WTC11 (cell line): ENCODE results near the gene FTL. TPM values are rescaled to one million over a fixed set of nuclear protein-coding genes. Genes with fewer than 3 reads are reported as not detected.

ENCODE experiments used
- ATAC-seq: fragments of 200-7000 bp; cut with Tn5 transposase; 2 replicates; pipeline ENCODE4 v1.10.0; 2021; ENCODE audit warnings: mild to moderate bottlenecking, moderate library complexity
- CTCF ChIA-PET: fragments of 300-600 bp; sonication (Branson Sonifier 250); formaldehyde crosslinking; loops from one replicate; lab custom pipeline; 2021; ENCODE audit warnings: antibody characterized with exemption; lab: Charles Lee
- POLR2A ChIA-PET: fragments of 350-600 bp; sonication (Branson Sonifier 250); formaldehyde crosslinking; loops from one replicate; lab custom pipeline; 2021; ENCODE audit warnings: antibody characterized with exemption; lab: Charles Lee
- DNase-seq: peaks from one replicate; pipeline ENCODE4 v3.0.0; 2021; ENCODE audit warnings: low spot score
- H3K27ac Mint-ChIP-seq: 2 replicates; pipeline ENCODE4 v1.8.0; 2021; ENCODE audit warnings: mixed read lengths
- H3K27me3 Mint-ChIP-seq: 2 replicates; pipeline ENCODE4 v1.8.0; 2021; ENCODE audit warnings: low read depth, mild to moderate bottlenecking, moderate library complexity, mixed read lengths
- H3K36me3 Mint-ChIP-seq: 2 replicates; pipeline ENCODE4 v1.8.0; 2021; ENCODE audit warnings: mixed read lengths
- H3K4me1 Mint-ChIP-seq: 2 replicates; pipeline ENCODE4 v1.8.0; 2022; ENCODE audit warnings: mixed read lengths
- H3K4me3 Mint-ChIP-seq: 2 replicates; pipeline ENCODE4 v1.8.0; 2021; ENCODE audit warnings: mild to moderate bottlenecking, moderate library complexity, mixed read lengths
- H3K9me3 Mint-ChIP-seq: 2 replicates; pipeline ENCODE4 v1.8.0; 2021; ENCODE audit warnings: mixed read lengths
- CBFB ChIP-seq: sonication (generic); formaldehyde crosslinking; IDR thresholded peaks from 2 replicates; pipeline ENCODE4 v1.8.1; 2022; ENCODE audit warnings: mild to moderate bottlenecking, low read depth, missing genetic modification reagents
- ESRRA ChIP-seq: sonication (generic); formaldehyde crosslinking; IDR thresholded peaks from 2 replicates; pipeline ENCODE4 v1.8.1; 2022; ENCODE audit warnings: mild to moderate bottlenecking, missing genetic modification reagents, borderline replicate concordance
- FOXK1 ChIP-seq: sonication (generic); formaldehyde crosslinking; IDR thresholded peaks from 2 replicates; pipeline ENCODE4 v1.8.0; 2022; ENCODE audit warnings: mild to moderate bottlenecking, moderate library complexity, missing genetic modification reagents
- TEAD1 ChIP-seq: sonication (generic); formaldehyde crosslinking; IDR thresholded peaks from 2 replicates; pipeline ENCODE4 v1.8.0; 2022; ENCODE audit warnings: mild to moderate bottlenecking, missing genetic modification reagents
- ZBTB21 ChIP-seq: sonication (generic); formaldehyde crosslinking; IDR thresholded peaks from 2 replicates; pipeline ENCODE4 v1.8.1; 2023; ENCODE audit warnings: mild to moderate bottlenecking, missing genetic modification reagents, borderline replicate concordance
- ZNF121 ChIP-seq: sonication (generic); formaldehyde crosslinking; IDR thresholded peaks from 2 replicates; pipeline ENCODE4 v1.8.0; 2023; ENCODE audit warnings: missing genetic modification reagents
- total RNA-seq: library from RNA; stranded (reverse); gene quantifications from 3 replicates; pipeline ENCODE4 v1.2.3, GENCODE V29; 2021
- TF ChIP-seq, protein P1 (sequence below): sonication (generic); formaldehyde crosslinking; IDR thresholded peaks from 2 replicates; pipeline ENCODE4 v1.8.0; 2023; ENCODE audit warnings: missing genetic modification reagents, mild to moderate bottlenecking, borderline replicate concordance
- TF ChIP-seq, protein P2 (sequence below): fragments of 250-450 bp; sonication (Bioruptor Pico); IDR thresholded peaks from 2 replicates; pipeline ENCODE4 v1.9.0; 2021; ENCODE audit warnings: moderate library complexity, mild to moderate bottlenecking, inconsistent platforms, borderline replicate concordance
- TF ChIP-seq, protein P3 (sequence below): sonication (generic); formaldehyde crosslinking; IDR thresholded peaks from 2 replicates; pipeline ENCODE4 v1.8.0; 2023; ENCODE audit warnings: missing genetic modification reagents
- TF ChIP-seq, protein P4 (sequence below): fragments of 250-450 bp; sonication (Bioruptor Pico); IDR thresholded peaks from 2 replicates; pipeline ENCODE4 v2.1.2; 2022; ENCODE audit warnings: mild to moderate bottlenecking, moderate library complexity

The FTL gene
- total RNA-seq, 1 experiment from 2014 or later, result 1,061 TPM

DNA sequence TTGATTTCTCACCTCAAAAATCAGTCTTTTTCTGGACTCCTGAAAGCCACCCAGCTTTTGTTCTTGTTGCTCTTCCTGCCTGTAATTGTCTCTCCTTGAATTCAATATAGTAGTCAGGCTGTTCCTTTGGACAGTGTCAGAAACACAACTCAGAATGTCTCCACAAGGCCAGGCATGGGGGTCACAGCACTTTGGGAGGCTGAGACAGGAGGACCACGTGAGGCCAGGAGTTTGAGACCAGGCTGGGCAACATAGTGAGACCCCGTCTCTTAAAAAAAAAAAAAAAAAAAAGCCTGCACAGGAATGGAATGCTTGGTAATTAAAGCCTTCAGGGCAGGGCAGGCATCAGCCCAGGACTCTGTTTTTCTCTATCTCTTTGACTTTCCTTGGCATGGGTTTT, 19.3 kb upstream of the FTL start:
- CTCF ChIA-PET, result interaction anchor here (1.0 kb wide), 2 partner anchors 9 to 27 kb away, joined by 3 to 4 read pairs; partner anchors contain the start of gene BAX
- POLR2A ChIA-PET, result no interaction called here
- H3K36me3 Mint-ChIP-seq, result peaks cover 10% of the 10 kb centered on the region
- TF ChIP-seq ZNF121 (CRISPR knock-in tag), result 0 out of 2 replicates have a peak, but pooled peaks have one; percentile 64
- TF ChIP-seq CBFB (CRISPR knock-in tag), result no peak
- TF ChIP-seq, all 79 proteins: peak for 1
- Mint-ChIP-seq H3K4me3 (no peak overlapping the region), H3K27ac (no peak overlapping the region), H3K4me1 (no peaks in the 10 kb centered on the region), H3K27me3 (peaks cover 13% of the 10 kb centered on the region), H3K9me3 (peaks cover 6% of the 10 kb centered on the region)
- ATAC-seq, result no peak
- DNase-seq, result no peak

DNA sequence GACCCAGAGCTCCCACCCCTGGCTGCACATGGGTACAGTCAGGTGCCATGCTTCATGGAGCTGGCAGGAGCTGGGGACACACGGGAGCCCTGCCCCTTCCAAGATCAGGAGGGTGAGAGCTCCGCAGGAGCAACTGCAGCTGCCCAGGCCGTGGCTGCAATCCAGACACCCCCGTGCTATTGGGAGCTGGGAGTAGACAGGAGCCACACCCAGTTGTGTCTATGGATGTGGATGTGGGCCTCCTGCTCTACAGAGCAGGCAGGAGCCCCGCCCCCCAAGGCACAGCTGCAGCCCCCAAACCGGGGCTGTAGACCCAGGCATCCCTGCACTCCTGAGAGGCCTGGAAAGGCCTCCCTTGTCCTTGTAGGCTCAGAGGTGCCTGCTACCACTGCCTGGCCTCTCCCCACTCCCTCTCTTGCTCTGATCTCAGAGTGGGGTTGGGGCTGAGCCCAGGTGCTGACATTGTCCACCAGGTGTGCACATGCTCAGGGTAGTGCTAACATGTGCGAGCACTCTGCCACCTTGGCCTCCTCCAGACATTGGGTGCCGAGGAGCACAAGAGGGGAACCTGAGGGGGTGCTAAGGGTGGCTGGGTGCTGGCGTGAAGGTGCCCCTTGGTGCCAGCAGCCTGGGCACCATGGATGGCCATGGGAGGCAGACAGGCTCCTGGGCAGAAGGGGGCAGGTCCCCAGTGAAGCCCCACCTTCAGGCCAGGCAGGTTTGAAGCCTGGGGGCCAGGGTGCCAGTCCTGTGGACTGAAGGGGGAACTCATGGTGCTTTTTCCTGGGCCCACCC, 18.4 kb upstream of the FTL start:
- no peak for ATAC-seq
- peaks cover 8% of the 10 kb centered on the region for H3K27me3 Mint-ChIP-seq
- no peak for DNase-seq
- H3K9me3 Mint-ChIP-seq, result no peaks in the 10 kb centered on the region
- H3K36me3 Mint-ChIP-seq, result peaks cover 4% of the 10 kb centered on the region; the same call in 1 of the 2 replicates
- H3K27ac Mint-ChIP-seq, result no peak overlapping the region
- ChIA-PET POLR2A (no interaction called here), CTCF (interaction anchor here (0.9 to 1.0 kb wide), 3 partner anchors 8 to 28 kb away, joined by 3 to 4 read pairs (median 3); partner anchors contain the start of gene BAX)
- no peaks in the 10 kb centered on the region for H3K4me1 Mint-ChIP-seq
- TF ChIP-seq ZBTB21 (CRISPR knock-in tag), result no peak
- TF ChIP-seq FOXK1, result no peak
- H3K4me3 Mint-ChIP-seq, result no peak overlapping the region

DNA sequence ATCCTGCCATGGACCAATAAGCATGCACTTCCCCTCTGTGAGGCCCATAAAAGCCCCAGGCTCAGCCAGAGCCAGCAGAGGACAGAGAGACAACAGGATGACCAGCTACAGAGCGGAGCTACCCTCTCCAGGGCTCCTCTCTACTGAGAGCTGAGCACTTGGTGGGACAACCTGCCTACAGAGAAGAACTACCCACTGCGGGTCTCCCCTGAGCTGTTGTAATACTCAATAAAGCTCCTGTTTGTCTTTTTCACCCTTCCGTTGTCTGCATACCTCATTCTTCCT, 17.9 kb upstream of the FTL start:
- no peak for DNase-seq
- TF ChIP-seq TEAD1 (CRISPR knock-in tag) (no peak), ESRRA (CRISPR knock-in tag) (no peak)
- TF ChIP-seq, protein P1, sequence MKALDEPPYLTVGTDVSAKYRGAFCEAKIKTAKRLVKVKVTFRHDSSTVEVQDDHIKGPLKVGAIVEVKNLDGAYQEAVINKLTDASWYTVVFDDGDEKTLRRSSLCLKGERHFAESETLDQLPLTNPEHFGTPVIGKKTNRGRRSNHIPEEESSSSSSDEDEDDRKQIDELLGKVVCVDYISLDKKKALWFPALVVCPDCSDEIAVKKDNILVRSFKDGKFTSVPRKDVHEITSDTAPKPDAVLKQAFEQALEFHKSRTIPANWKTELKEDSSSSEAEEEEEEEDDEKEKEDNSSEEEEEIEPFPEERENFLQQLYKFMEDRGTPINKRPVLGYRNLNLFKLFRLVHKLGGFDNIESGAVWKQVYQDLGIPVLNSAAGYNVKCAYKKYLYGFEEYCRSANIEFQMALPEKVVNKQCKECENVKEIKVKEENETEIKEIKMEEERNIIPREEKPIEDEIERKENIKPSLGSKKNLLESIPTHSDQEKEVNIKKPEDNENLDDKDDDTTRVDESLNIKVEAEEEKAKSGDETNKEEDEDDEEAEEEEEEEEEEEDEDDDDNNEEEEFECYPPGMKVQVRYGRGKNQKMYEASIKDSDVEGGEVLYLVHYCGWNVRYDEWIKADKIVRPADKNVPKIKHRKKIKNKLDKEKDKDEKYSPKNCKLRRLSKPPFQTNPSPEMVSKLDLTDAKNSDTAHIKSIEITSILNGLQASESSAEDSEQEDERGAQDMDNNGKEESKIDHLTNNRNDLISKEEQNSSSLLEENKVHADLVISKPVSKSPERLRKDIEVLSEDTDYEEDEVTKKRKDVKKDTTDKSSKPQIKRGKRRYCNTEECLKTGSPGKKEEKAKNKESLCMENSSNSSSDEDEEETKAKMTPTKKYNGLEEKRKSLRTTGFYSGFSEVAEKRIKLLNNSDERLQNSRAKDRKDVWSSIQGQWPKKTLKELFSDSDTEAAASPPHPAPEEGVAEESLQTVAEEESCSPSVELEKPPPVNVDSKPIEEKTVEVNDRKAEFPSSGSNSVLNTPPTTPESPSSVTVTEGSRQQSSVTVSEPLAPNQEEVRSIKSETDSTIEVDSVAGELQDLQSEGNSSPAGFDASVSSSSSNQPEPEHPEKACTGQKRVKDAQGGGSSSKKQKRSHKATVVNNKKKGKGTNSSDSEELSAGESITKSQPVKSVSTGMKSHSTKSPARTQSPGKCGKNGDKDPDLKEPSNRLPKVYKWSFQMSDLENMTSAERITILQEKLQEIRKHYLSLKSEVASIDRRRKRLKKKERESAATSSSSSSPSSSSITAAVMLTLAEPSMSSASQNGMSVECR (CRISPR knock-in tag), result no peak
- TF ChIP-seq, protein P2, sequence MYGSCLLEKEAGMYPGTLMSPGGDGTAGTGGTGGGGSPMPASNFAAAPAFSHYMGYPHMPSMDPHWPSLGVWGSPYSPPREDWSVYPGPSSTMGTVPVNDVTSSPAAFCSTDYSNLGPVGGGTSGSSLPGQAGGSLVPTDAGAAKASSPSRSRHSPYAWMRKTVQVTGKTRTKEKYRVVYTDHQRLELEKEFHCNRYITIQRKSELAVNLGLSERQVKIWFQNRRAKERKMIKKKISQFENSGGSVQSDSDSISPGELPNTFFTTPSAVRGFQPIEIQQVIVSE (CRISPR knock-in tag), result no peak
- TF ChIP-seq, protein P3, sequence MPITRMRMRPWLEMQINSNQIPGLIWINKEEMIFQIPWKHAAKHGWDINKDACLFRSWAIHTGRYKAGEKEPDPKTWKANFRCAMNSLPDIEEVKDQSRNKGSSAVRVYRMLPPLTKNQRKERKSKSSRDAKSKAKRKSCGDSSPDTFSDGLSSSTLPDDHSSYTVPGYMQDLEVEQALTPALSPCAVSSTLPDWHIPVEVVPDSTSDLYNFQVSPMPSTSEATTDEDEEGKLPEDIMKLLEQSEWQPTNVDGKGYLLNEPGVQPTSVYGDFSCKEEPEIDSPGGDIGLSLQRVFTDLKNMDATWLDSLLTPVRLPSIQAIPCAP (CRISPR knock-in tag), result no peak
- TF ChIP-seq, protein P4, sequence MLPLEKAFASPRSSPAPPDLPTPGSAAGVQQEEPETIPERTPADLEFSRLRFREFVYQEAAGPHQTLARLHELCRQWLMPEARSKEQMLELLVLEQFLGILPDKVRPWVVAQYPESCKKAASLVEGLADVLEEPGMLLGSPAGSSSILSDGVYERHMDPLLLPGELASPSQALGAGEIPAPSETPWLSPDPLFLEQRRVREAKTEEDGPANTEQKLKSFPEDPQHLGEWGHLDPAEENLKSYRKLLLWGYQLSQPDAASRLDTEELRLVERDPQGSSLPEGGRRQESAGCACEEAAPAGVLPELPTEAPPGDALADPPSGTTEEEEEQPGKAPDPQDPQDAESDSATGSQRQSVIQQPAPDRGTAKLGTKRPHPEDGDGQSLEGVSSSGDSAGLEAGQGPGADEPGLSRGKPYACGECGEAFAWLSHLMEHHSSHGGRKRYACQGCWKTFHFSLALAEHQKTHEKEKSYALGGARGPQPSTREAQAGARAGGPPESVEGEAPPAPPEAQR (CRISPR knock-in tag), result no peak
- TF ChIP-seq, all 79 proteins: peak for 0
- no peaks in the 10 kb centered on the region for H3K4me1 Mint-ChIP-seq
- no peak overlapping the region for H3K27ac Mint-ChIP-seq
- no peaks in the 10 kb centered on the region for H3K9me3 Mint-ChIP-seq
- no peak overlapping the region for H3K4me3 Mint-ChIP-seq
- no peak for ATAC-seq
- H3K27me3 Mint-ChIP-seq, result peaks cover 14% of the 10 kb centered on the region
- H3K36me3 Mint-ChIP-seq, result peaks cover under 1% of the 10 kb centered on the region; the same call in 1 of the 2 replicates
- CTCF ChIA-PET, result interaction anchor here (0.9 kb wide), 1 partner anchor 23 kb away, joined by 3 read pairs; no protein-coding TSS in a partner anchor
- POLR2A ChIA-PET, result no interaction called here
